Dedifferentiated amniotic fluid mesenchymal stem cell (primary cell): ENCODE results near the gene SPECC1.
"Not testable (repeated sequence)": the region's sequence is repeated elsewhere in the genome, so short reads cannot be mapped to it uniquely, and the experiment has no call there.

Experiments used
- DNase-seq: peaks from one replicate; pipeline ENCODE4 v3.0.0-alpha.2; 2016; ENCODE audit errors: extremely low spot score

Gene SPECC1

DNA sequence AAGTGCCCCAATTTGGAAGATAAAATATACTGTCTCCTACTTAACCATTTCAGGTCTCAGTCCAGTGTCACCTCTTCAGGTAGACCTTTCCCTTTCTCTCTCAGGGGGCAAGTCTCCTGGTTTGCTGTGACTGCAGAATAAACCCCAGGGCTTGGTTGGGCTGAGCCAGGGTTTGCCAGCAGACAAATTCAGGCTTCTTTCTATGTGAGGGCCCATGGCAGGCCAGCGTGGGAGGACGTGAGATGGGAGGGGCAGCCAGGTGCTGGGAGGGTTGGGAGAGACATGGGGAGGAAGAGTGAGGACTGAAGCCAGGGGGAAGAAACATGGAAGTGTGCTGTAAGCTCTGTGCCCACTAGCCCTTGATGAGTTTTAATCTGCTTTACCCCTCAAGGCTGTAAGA is 163.2 kb downstream of the SPECC1 start:
- no peak for DNase-seq

DNA sequence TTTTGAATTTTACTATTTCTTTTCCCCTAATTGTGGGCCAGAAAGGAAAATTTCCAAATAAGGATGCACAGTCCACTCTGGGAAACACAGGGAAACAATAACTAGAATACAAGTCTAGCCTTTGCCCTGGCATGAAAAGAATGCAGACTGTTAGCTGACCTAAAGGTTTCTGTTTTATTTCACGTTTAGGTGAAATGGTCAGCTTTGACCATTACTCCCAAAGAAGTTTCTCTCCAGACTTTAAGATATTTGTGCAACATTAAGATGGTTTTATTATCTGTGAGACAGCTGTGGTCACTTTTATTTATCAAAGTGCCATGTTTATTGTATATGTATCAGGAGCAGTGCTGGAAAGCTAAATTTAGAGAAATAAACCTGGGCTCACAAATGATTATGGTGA is 163.9 kb downstream of the SPECC1 start:
- DNase-seq, result no peak

DNA sequence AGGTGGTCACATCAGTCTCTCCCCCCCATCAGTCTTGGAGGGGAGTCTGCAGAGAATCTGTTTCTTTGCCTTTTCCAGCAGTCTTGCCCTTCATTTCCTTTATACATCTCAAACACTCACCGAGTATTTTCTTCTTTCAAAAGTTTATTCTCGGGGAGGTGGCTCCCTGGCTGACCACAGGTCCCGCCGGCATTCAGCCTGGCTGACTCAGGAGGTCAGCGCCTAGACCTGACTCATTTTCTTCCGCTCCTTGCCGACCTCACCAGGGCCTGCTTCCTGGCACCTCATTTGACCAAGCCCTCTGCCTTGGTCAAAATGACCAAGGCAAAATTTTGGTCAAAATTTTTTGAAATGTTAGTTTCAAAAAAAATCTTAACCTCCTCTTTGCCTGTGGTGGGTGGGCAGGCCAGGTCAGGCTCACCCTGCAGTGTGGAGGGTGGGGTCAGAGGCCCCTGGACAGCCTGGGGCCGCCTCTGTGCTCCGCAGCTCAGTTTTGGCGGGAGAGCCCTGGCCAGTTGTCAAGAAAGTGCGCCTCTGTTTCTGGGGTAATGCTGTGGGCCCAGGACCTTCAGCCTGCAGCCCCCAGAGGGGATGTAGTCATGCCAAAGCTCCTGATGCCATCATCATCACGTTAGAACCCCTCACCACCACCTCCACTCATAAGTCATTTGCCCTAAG is 165.6 kb downstream of the SPECC1 start:
- no peak for DNase-seq

DNA sequence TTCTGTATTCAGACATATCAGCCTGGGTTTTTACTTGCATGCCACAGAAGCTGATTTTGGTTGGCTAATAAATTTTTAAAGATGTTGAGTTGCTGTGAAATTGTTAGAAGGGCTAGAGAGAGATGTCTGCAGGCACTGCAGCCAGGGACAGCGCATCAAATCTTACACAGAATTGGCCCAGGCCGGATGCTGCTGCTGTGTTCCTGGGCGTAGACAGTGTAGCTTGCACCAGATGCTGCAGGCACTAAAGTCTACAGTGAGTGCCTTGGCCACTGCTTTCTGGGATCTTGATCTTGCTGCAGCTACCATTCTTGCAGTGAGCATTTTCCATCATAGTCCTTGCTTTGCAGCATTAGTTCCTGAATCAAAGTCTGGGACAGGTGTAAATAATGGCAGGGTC is 169.9 kb downstream of the SPECC1 start:
- peak; percentile 6 for DNase-seq

DNA sequence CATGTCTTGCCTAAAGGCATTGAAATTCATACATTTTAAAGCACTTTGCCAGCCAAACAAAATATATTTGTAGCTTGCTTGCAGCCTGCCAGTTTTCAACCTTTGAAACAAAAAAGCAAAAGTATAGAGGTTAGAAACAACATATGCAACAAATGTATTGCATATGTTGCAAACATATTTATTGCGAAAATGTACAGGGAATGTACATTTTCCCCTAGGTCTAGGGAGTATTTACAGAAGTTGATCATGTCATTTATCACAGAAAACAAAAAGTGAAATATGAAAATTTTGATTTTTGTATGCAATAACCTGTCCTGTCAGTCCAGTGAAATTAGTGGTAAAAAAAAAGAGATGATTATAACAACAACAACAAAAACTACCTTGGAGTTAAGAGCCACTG is 171.5 kb downstream of the SPECC1 start:
- peak; percentile 1 for DNase-seq

DNA sequence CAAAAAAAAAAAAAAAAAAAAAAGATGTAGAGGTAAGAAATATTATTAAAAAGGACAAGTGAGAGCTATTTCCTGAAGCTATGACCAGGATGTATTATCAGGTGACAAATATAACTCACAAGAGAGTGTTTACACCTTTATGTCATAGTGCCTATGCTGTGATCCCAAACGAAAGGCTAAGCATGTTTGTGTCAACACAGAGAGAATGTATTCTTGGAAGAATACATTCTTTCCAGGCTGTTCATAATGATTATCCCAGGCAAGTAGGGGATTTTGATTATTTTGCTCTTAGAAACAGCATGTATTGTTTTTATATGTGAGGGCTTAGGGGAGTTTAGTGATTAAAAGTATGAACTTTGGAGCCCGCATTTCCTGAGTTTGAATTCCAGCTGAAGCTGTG is 175.0 kb downstream of the SPECC1 start:
- DNase-seq, result no peak

DNA sequence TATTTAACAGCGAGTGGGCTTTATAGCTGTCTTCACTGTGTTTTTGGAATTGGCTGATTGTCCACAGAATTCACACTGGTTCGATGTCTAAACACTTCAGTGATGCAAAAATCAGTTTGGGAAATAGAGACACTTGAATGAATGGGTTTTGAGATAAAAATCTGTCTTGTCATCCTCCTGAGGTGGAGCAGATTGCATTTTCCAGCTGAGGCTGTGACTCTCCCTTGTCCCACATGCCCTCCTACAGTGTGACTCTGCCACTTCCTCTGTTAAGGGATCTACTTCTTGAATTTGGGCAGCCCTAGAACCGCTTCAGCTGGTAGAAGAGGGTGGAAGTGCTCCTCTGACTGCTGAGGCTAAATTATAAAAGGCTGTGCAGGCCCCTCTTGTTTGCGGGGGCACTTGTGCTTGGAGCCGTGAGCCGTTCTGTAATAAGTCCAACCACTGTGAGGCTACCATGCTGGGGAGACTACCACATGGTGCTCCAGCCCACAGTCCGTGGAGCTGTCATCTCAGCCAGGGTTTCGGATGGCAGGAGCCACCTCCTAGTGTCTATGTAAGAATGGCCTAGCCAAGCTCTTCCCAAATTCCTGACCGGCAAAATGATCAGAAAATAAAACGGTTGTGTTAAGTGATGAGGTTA is 175.9 kb downstream of the SPECC1 start:
- no peak for DNase-seq

DNA sequence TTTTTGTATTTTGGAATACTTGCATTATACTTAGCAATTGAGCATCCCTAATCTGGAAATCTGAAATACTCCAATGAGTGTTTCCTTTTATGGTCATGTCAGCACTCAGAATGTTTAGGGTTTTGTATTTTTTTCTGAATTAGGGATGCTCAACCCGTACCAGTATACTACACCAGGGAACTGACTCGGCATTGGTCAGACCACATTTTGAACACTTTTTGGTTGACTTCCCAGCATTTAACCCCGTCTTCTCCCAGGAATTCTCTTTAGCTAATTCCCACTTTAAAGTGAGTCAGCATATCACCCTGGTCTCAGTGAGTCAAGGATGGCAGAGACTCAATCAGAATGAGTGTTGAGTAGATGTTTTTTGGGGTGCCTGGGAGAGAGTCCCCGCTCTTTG is 177.9 kb downstream of the SPECC1 start:
- DNase-seq, result no peak

DNA sequence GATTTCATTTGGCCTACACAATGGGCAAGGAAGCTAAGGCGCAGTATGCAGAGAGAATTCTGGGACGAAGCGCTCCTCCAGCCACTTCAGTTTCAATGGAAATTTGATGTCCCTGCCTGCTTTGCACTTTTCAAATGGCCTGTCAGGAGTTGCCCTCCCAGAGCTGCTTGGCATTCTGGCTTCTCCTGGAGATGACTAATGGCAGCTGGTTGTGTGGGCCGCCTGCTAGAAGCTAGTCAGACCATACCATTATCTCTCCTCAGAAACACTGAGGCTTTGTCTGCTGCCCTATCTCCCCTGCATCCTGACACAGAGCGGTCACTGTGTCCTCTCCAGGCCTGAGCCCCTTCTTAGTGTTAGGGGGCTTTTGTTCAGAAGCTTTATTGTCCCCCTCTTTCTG is 180.1 kb downstream of the SPECC1 start:
- DNase-seq, result no peak

DNA sequence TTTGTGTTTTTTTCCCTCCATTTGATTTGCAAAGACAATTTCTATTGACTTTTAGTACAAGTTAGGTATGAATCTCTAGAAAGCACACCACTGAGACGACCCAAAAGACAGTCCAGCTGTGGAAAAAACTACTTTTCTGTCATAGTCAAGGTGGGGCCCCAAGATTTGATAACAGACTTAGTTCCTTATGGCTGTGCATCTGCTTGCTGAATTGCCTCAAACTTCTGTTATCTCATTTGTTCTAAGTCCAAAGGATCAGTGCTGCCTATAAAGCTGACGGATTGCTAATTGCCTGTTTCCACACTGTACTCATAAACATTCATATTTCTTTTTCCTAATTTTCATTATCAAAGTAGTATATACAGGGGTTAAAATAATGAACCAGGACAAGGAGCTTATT is 180.8 kb downstream of the SPECC1 start:
- DNase-seq, result no peak

DNA sequence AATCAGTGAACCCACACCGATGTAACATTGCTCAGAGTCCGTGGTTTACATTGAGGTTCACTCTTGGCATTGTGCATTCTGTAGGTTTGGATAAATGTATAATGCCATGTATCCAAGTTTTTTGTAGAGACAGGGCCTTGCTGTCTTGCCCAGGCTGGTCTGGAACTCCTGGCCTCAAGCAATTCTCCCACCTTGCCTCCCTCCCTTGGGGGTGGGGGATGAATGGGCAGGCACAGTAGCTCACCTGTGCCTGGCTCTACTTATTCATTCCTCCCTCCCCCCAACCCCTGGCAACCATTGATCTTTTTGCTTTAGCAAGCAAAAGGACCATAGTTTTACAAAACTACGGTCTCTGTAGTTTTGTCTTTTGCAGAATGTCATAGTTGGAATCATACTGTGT is 181.4 kb downstream of the SPECC1 start:
- no peak for DNase-seq

DNA sequence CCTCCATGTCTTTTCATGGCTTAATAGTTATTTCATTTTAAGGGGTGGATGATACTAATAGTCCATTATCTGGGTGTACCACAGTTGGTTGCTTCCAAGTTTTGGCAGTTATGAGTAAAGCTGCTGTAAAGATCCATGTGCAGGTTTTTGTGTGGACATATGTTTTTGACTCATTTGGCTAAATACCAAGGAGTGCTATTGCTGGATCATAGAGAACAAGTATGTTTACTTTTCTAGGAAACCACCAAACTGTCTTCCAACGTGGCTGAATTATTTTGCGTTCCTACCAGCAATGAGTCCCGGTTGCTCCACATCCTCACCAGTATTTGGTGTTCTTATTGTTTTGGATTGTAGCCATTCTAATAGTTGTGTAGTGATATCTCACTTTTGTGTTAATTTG is 181.9 kb downstream of the SPECC1 start:
- peak; percentile 61 for DNase-seq

DNA sequence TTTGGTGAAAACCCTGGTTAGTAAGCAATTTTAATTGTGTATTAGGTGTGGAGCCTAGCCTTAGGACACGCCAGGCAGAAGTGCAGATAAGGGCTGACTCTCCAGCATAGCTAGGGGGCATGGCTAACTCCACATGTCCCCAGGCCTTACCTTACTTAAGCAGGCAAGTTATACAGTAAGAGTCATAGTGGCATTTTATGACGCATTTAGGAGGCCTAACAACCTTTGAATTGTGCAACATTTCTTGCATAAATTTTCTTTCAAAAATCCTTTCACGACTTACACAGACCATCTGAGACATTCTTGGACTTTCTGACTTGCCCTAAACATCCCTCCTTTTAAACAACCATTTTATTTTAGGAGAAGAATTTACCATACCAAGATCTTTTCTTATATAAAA is 187.1 kb downstream of the SPECC1 start:
- not testable (repeated sequence) for DNase-seq

DNA sequence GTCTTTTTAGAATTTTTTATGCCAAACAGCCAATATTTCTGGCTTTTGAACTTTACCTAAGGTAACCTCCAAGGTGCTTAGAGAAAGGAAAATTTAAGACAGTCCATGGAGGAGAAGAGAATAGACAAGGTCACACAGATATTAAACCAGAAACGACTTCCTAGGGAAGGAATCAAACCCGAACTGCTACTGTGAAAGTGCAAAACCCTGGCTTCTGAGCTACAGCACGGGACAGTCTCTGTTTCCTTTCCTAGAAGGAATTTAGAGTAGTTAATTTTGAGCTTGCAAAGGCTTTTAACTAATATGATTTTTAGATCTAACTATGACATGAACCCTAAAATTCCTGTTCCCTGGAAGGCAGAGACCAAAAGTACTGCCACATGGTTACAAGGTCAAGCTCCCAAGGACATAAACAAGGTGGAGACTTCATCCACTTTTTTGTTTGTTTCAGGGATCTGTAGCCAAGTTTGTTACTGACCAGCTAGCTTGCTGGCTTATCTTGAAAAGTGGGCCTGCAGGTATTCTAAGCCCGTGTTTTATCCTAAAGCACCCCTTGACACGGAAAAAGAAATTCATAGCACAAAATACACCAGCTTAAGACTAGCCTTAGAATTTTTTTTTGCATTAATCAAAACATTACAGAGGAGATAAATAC is 188.2 kb downstream of the SPECC1 start:
- no peak for DNase-seq

DNA sequence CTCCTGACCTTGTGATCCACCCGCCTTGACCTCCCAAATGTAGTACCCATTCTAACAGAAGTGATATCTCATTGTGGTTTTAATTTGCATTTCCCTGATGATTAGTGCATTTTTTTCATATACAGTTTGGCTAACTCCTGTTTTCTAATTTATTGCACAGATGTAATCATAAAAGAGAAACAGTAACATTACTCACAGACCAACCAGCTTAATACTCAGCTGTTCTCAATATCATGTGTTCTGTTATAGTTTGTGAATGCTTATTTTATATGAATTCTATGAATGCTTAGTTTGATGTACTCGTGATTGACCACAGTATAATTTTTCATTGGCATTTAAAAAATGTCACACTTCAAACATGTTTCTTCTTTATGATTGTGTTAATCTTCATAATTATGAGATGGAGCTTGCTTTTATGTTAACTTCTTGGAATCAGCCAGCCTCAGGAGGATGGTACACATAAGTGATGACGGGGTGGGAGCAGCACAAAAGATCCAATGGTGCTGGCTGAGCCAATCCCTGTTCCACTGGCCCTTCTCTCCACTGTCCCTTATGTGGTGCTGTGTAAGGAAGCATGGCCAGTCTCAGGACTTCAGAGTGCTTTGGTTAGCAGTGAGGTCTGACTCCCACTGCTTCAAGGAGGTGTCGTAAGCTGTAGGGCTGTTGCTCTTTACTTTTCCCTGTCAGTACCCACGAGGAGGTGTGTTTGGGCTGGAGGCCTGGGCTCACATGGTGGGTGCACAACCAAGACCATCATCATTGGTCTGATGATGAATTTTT is 191.0 kb downstream of the SPECC1 start:
- DNase-seq, result no peak

DNA sequence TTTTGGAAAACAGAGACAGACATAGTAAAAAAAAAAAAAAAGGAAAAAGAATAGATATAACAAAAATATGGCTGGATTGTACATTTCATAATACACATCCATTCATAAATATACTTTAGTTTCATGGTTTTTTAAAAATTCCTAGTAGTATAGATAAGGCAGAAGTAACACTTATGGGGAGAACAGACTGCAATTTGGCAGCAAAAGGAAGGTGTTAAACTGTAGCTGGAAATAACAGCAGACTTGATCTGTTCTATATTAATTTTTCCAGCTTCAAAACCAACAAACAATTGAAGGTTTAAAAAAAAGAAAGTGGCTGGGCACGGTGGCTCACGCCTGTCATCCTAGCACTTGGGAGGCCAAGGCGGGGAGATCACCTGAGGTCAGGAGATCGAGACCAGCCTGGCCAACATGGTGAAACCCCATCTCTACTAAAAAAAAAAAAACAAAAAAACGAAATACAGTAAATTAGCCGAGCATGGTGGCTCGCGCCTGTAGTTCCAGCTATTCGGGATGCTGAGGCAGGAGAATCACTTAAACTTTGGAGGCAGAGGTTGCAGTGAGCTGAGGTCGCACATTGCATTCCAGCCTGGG is 191.8 kb downstream of the SPECC1 start:
- no peak for DNase-seq

DNA sequence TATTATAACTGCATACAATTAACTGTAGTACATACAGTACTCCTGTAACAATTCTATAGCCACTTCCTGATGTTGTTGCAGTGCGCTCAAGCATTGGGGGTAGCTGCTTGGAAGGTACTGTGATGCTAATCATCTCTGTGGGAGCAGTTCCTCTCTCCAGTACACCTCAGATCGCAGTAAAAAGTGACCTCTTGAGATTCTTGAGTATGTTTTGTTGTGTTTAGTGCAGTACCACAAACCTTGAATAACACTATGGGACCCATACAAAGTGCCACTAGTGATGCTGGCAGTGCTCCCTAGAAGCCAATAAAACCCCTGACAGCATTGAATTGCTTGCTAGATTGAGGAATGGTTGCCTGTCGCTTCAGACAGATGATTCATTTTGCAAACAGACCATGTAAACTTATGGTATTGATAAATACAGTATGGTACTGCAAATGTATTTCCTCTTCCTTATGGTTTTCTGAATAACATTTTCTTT is 193.0 kb downstream of the SPECC1 start:
- DNase-seq, result no peak

DNA sequence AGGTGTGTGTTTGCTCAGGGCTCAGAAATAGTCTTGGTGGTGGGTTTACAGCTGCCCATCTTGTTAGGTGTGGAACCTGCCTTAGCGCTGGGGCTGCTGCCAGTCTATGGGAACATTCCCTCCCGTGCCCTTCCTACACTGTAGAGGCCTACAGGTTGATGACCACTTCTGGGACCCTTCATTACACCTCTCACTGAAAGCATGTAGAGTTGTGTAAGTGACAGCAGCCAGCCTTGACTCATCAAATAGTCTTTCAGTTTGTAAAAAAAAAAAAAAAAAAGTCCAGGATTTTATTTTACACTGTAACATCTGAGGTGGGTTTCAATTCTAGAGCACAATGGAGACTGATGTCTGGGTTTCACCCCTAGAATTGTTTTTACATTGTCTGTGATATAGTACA is 193.9 kb downstream of the SPECC1 start:
- DNase-seq, result no peak

DNA sequence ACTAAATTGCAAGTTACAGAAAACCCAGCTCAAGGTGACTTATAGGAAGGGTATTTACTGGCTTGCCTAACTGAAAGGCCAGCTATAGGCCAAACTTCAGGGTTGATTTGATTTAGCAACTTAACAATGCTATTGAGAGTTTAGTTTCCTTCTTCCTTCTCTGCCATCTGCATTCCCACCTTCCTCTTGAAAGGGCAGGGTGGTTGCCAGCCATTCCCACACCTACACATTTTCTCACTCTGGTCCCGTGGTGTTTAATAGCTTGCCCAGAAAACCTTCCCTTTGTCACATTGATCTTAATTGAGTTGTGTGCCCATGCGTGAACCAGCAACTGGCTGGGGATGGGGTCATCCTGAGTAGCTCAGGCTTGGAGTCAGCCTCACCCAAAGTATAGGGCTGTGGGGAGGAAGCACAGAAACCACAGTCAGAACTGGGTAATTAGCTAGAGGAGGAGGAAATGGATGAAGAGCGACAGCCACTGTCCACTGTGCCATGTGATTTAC is 194.7 kb downstream of the SPECC1 start:
- DNase-seq, result no peak

DNA sequence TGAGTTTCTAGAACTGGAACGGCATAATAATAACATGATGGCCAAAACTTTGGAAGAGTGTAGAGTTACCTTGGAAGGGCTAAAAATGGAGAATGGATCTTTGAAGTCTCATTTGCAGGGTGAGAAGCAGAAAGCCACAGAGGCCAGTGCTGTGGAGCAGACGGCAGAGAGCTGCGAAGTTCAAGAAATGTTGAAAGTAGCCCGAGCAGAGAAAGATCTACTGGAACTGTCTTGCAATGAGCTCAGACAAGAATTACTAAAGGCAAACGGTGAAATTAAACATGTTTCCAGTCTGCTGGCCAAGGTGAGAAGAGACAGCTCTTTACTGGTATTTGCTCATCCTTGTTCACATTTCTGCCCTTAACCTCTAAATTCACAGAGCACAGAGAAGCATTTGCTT is 196.4 kb downstream of the SPECC1 start:
- no peak for DNase-seq

DNA sequence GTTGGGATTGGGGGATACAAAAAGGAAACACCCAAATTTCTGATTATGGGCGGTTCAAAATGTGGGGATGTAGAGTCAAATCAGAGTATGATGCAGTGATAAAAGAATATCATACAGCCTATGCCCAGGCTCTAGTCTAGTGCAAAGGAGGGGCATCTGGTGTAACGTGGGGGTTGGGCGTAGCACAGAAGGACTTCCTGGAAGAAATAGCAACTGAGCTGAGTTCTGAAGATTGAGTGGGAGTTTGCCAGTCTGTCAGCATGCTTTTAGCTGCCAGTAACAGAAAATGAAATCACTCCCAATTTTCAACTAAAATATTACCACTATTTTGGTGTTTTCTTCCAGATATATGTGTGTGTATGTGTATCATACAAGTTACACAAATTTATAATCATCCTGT is 196.9 kb downstream of the SPECC1 start:
- no peak for DNase-seq

DNA sequence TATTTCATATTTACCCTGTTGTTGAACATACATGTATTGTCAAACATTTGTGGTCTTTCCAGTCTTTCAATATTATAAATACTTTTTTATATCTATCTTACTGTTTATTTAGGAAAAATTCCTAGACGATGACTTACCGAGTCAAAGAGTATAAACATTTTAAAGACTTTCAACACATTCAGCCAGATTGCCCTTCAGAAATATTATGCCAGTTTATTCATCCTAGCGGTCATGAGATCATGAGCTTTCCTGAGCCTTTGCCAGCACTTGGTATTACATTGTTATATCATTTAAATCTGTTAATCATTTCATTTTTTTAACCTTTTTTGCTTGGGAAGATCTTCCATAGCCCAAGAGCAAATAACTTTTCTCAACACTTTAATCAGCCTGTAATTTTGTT is 197.4 kb downstream of the SPECC1 start:
- peak; percentile 62 for DNase-seq
